Kidney epithelial cell (primary cell): ENCODE data around the gene COL11A2. TPM values are rescaled to one million over a fixed set of nuclear protein-coding genes. Genes with fewer than 3 reads are reported as not detected.

Experiments
- DNase-seq: peaks from one replicate; pipeline ENCODE4 v3.0.0-alpha.2; 2010; ENCODE audit warnings: low read depth
- H3K27me3 ChIP-seq: 2 replicates; pipeline ENCODE4 v1.6.0; 2011; ENCODE audit warnings: low read length; ENCODE audit not compliant: control insufficient read depth, insufficient read depth
- H3K36me3 ChIP-seq: 2 replicates; pipeline ENCODE4 v1.5.1; 2011; ENCODE audit warnings: low read length; ENCODE audit not compliant: control insufficient read depth, insufficient read depth
- H3K4me3 ChIP-seq: 2 replicates; pipeline ENCODE4 v1.5.1; 2011; ENCODE audit warnings: low read depth, mild to moderate bottlenecking, control low read depth, low read length
- total RNA-seq: library from RNA; depleted of rRNA; stranded (reverse); fragments of >200 nt; gene quantifications from 2 replicates; pipeline ENCODE4 v1.2.3, GENCODE V29; 2015
- TF ChIP-seq, protein P1 (sequence below): IDR thresholded peaks from 2 replicates; pipeline ENCODE4 v1.5.1; 2011; ENCODE audit warnings: mild to moderate bottlenecking, moderate library complexity, low read length, control low read depth, inconsistent platforms; ENCODE audit not compliant: insufficient read depth, poor library complexity, severe bottlenecking

COL11A2 gene
- total RNA-seq, 1 donor from 2014 or later = 0.38 TPM

DNA sequence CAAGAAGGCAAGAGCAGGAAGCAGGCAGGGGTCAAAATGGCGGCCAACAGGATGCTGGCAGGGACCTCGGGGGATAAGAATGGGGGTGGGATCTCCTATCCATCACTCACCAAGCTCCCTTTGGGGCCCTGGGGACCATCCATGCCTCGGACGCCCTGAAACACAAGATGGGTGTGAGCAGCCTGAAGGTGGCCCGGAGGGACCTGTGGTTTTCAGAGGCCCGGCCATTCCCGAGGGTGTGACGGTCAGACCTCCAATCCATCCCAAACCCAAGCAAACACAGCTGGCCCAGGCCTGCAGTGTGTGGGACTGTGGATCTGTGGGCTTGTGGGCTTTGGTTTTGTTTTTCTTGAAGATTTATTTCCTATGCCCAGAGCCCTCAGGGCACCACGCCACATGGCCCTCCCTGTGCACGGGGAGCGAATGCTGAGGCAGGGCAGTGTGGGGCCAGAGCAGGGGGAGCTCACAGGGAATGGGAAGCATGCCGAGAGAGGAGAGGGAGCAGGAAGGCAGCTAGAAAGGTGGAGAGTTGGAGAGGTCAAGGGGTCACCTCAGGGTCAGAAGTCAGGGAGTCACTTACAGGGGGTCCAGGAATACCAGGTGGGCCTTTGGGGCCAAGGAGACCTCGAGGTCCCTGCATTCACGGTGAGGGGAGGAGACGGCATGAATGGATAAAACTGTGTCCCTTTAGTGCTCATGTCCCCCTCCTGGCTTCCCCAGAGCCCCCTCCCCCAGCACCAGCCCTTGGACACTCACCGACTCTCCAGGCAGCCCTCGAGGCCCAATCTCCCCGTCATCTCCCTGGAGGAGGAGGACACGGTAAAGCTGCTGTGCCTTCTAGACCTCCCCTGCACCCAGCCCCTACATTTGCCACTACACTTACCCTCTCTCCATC lies 14.5 kb downstream of the COL11A2 start:
- TF ChIP-seq, protein P1, sequence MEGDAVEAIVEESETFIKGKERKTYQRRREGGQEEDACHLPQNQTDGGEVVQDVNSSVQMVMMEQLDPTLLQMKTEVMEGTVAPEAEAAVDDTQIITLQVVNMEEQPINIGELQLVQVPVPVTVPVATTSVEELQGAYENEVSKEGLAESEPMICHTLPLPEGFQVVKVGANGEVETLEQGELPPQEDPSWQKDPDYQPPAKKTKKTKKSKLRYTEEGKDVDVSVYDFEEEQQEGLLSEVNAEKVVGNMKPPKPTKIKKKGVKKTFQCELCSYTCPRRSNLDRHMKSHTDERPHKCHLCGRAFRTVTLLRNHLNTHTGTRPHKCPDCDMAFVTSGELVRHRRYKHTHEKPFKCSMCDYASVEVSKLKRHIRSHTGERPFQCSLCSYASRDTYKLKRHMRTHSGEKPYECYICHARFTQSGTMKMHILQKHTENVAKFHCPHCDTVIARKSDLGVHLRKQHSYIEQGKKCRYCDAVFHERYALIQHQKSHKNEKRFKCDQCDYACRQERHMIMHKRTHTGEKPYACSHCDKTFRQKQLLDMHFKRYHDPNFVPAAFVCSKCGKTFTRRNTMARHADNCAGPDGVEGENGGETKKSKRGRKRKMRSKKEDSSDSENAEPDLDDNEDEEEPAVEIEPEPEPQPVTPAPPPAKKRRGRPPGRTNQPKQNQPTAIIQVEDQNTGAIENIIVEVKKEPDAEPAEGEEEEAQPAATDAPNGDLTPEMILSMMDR = no peak
- Histone ChIP-seq H3K36me3 (no peaks in the 10 kb centered on the region), H3K4me3 (no peak overlapping the region), H3K27me3 (peaks cover 12% of the 10 kb centered on the region)
- no peak for DNase-seq

DNA sequence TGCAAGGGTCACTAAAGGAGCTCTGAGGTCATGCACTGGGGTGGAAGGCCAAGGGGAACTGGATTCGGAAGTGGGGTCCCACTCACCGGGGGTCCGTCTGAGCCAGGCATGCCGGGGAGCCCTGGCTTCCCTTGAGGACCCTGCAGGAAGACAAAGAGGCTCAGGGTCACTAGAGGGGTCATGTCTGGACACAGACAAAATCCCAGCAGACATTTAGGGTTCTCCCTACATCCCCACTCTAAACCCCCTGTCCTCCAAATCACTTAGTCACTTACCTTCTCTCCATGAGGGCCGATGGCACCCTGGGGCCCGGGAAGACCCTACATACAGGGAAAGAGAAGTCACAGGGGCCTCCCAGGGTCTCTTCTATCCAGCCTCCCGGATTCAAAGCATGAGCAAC lies 15.4 kb downstream of the COL11A2 start:
- TF ChIP-seq, protein P1 = no peak
- no peaks in the 10 kb centered on the region for H3K36me3 ChIP-seq
- DNase-seq = no peak
- no peak overlapping the region for H3K4me3 ChIP-seq
- H3K27me3 ChIP-seq = peaks cover 12% of the 10 kb centered on the region

DNA sequence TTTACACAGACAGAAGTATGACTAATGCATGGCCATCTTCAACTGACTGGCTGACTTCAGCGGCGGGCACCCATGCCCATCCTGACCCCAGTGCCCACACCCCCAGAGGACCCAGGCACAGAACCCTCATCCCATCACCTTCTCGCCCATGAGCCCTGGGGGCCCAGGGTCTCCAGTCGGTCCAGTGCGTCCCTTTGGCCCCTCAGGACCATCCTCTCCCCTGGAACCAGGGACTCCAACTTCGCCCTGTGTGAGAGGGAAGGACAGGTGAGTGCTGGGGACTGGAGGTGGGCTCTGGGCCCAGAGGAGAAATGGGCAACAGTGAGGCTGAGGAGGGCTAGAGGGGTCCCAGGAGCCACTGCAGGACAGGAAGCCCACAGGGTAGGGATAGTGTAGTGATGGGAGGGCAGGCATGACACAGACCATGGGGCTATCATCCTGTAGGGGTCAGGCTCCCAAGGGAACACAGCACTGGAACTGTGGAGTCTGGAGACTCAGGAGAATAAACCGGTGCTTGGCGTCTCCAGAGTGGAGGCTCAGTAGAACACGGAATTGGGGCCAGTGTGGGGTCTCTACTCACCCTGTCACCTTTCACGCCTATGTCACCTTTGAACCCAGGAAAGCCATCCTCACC lies 16.7 kb downstream of the COL11A2 start:
- Histone ChIP-seq H3K27me3 (peaks cover 12% of the 10 kb centered on the region), H3K36me3 (no peaks in the 10 kb centered on the region), H3K4me3 (no peak overlapping the region)
- DNase-seq = no peak
- TF ChIP-seq, protein P1 = no peak

DNA sequence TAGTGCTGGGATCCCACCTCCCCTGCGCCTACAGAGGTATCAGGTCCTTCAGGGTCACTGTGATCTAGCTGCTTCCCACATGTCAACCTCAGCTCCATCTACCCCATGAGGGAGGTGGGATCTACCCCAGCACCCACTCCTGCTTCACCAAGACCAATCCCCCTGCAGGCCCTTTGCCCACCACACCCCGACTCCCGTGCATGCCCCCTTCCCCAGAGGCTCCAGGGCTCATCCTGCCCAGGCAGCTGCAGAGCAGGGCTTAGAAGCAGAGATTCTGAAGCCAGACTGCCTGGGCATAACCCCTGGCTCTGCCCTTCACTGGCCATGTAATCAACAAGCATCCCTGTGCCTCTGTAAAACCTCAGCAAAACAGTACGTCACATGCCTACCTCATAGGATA lies 17.5 kb downstream of the COL11A2 start:
- no peak for DNase-seq
- H3K27me3 ChIP-seq = peaks cover 12% of the 10 kb centered on the region
- TF ChIP-seq, protein P1 = no peak

DNA sequence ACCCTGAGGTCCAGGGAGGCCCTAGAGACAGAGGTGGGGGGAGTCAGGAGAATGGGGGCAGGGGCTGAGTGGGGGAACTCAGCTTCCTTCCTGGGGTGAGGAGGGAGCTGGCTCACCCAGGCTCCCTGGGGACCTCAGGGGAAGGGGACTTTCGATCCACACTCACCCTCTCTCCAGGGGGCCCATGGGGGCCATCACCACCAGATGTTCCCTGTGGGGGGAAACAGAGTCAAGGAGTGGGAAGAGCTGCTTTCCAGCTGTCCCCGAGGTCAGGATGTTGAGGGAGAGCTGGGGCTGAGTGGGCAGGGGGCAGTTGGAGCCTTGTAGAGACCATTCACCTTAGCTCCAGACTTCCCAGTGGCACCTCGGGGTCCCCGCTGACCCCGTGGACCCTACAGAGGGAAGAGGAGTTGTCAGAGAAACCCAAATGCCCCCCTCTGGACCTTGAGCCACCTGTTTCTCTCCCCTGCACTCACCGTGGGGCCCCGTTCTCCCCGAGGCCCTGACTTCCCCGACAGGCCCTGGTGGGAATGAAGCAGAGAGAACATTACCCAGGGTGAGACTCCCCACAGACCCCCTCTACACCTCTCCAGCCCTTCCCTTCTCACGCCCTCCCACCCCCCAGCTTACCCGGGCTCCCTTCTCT lies 18.6 kb downstream of the COL11A2 start:
- TF ChIP-seq, protein P1 = no peak
- Histone ChIP-seq H3K36me3 (no peaks in the 10 kb centered on the region), H3K27me3 (peaks cover 12% of the 10 kb centered on the region), H3K4me3 (no peak overlapping the region)
- no peak for DNase-seq

More for the DNA sequence above, 17.5 kb downstream of the COL11A2 start:
- Histone ChIP-seq H3K4me3 (no peak overlapping the region), H3K36me3 (no peaks in the 10 kb centered on the region)
